ENCODE data around the gene MRPL53. TPM values are rescaled to one million over a fixed set of nuclear protein-coding genes. Genes with fewer than 3 reads are reported as not detected.

MRPL53 gene
- total and polyA plus RNA-seq, 2 of the 13 experiments (the other 11 are each of a cell fraction or from before 2014, with no cell fraction given), result 34.3 to 51.9 TPM

- TF ChIP-seq ZNF276 (CRISPR knock-in tag; IDR thresholded peaks at IDR 0.05; ENCODE audit: low read depth), result peak; percentile 62; the same call in 1 of the 2 replicates
Observed at GRCh38 chr2:74454654-74455511, 17.6 kb downstream of the MRPL53 start, which contains the start of gene INO80B (continued).

- ChIA-PET CTCF (ENCODE audit: low intra/inter-chr PET ratio, low total read pairs) (no interaction called here), POLR2A (interaction anchor here (12.4 kb wide), 1 partner anchor 7 kb away, joined by 342 read pairs; the partner anchor contains the start of gene RTKN)
- no peaks in the 10 kb centered on the region for H3K36me3 ChIP-seq (replicated peaks in 1 of 2; ENCODE audit: control insufficient read depth in 1 of 2, insufficient read depth in 2 of 2, low read length in 2 of 2)
- H2AFZ ChIP-seq (ENCODE audit: low read length), result no peak overlapping the region
- no peaks in the 10 kb centered on the region for H3K9me3 ChIP-seq (ENCODE audit: low read length)
- intact Hi-C loops (cut with micrococcal nuclease; ENCODE audit: unreplicated experiment) (no loop called here), in situ Hi-C loops (cut with HindIII; ENCODE audit: extremely low pct_ligation_motif_present, low pct_unique_long_range_greater_than_20kb) (no loop called here)
- no peak for FAIRE-seq
- H4K20me1 ChIP-seq (ENCODE audit: insufficient read depth, low read length), result no peaks in the 10 kb centered on the region
- H3K9ac ChIP-seq (ENCODE audit: insufficient read depth, low read depth, low read length), result no peak overlapping the region
- H3K4me2 ChIP-seq (ENCODE audit: low read depth, low read length), result no peak overlapping the region
- no peak overlapping the region for H3K27ac ChIP-seq (ENCODE audit: extremely low read length, insufficient read depth, low read length)
- BruUV-seq (replicated peaks), result no TSS peak
- WGBS (ENCODE audit: low lambda C conversion rate), result 57% methylated on average over 3 of the region's 3 CpGs
- peaks cover 57% of the 10 kb centered on the region for H3K4me1 ChIP-seq (ENCODE audit: insufficient read depth, low read length)
- no peaks in the 10 kb centered on the region for H3K27me3 ChIP-seq (ENCODE audit: control insufficient read depth in 1 of 2, insufficient read depth in 2 of 2, low read length in 2 of 2)
- H3K4me3 ChIP-seq (replicated peaks in 1 of 3; ENCODE audit: insufficient read depth in 1 of 3, low read depth in 2 of 3, low read length in 3 of 3), result no peak overlapping the region
- H3K79me2 ChIP-seq (ENCODE audit: insufficient read depth, low read length), result peaks cover 3% of the 10 kb centered on the region
- ATAC-seq, result no peak
- DNase-seq (ENCODE audit: low spot score), result no peak
- TF ChIP-seq TERF1 (CRISPR knock-in tag; IDR thresholded peaks at IDR 0.05) (no peak), ZNF878 (CRISPR knock-in tag; IDR thresholded peaks at IDR 0.05) (no peak), XBP1 (CRISPR knock-in tag; IDR thresholded peaks at IDR 0.05) (no peak), CCDC6 (CRISPR knock-in tag; IDR thresholded peaks at IDR 0.05) (no peak), PAF1 (CRISPR knock-in tag; IDR thresholded peaks at IDR 0.05) (no peak), ZMAT5 (CRISPR knock-in tag; IDR thresholded peaks at IDR 0.05; ENCODE audit: borderline replicate concordance, low read depth) (no peak), SYNCRIP (IDR thresholded peaks at IDR 0.05; ENCODE audit: insufficient read depth, low read depth, low read length) (no peak), NFKBIZ (CRISPR knock-in tag; IDR thresholded peaks at IDR 0.05) (no peak), ZNF44 (CRISPR knock-in tag; IDR thresholded peaks at IDR 0.05) (no peak), ZNF891 (CRISPR knock-in tag; IDR thresholded peaks at IDR 0.05) (no peak), NR2F1 (CRISPR knock-in tag; IDR thresholded peaks at IDR 0.05) (no peak), SNRNP70 (IDR thresholded peaks at IDR 0.05; ENCODE audit: low read depth, low read length) (no peak), PHF5A (CRISPR knock-in tag; IDR thresholded peaks at IDR 0.05; ENCODE audit: low read depth, unreplicated experiment) (no peak), U2AF2 (IDR thresholded peaks at IDR 0.05; ENCODE audit: low read depth, low read length) (no peak), ATF4 (CRISPR knock-in tag; IDR thresholded peaks at IDR 0.05) (no peak), ZBTB8A (CRISPR knock-in tag; IDR thresholded peaks at IDR 0.05; ENCODE audit: borderline replicate concordance, low read depth) (no peak)
Observed at GRCh38 chr2:74450570-74451190, 21.8 kb downstream of the MRPL53 start.

All from HepG2 (cell line).